ENCODE measurements around the gene ROBO2.

DNA sequence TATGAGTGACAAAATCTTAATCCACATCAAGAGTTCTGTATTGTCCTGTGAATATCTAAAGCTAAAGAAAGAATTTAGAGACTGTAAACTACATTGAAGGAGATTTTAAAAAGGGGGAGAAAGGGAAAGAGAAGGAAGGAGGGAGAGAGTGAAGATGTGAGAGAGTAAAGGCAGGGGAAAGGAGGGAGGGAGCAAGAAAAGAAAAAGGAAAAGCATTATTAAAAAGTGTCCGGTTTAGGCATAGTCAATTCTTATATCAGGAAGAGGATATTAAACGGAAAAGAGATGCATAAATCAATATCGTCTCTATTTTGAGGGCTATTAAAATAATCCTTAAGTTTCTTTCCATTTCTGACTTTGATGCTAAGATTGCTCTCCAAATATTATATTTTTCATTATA lies 332.1 kb downstream of the ROBO2 start:
- TF ChIP-seq POLR2A (IDR thresholded peaks at IDR 0.05), result no peak
- TF ChIP-seq, protein P1, sequence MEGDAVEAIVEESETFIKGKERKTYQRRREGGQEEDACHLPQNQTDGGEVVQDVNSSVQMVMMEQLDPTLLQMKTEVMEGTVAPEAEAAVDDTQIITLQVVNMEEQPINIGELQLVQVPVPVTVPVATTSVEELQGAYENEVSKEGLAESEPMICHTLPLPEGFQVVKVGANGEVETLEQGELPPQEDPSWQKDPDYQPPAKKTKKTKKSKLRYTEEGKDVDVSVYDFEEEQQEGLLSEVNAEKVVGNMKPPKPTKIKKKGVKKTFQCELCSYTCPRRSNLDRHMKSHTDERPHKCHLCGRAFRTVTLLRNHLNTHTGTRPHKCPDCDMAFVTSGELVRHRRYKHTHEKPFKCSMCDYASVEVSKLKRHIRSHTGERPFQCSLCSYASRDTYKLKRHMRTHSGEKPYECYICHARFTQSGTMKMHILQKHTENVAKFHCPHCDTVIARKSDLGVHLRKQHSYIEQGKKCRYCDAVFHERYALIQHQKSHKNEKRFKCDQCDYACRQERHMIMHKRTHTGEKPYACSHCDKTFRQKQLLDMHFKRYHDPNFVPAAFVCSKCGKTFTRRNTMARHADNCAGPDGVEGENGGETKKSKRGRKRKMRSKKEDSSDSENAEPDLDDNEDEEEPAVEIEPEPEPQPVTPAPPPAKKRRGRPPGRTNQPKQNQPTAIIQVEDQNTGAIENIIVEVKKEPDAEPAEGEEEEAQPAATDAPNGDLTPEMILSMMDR (IDR thresholded peaks at IDR 0.05), result no peak
- TF ChIP-seq POLR2AphosphoS5 (IDR thresholded peaks at IDR 0.05; ENCODE audit: insufficient read depth in 1 of 2, low read depth in 1 of 2), result no peak

Measured in vagina (tissue), 2 donors.